Hepatocyte (in vitro differentiated cells): ENCODE data around the gene C4A. TPM values are rescaled to one million over a fixed set of nuclear protein-coding genes. Genes with fewer than 3 reads are reported as not detected.
A peak's percentile ranks its signal among the peaks of the same experiment; 100 is the strongest.

Experiments used
- DNase-seq: peaks from one replicate; pipeline ENCODE4 v3.0.0-alpha.2; 2016; ENCODE audit warnings: low spot score
- H2AFZ ChIP-seq: fragments of 200-600 bp; sonication (generic); 2 replicates; pipeline ENCODE4 v1.6.0; 2016; ENCODE audit warnings: antibody characterized with exemption, mild to moderate bottlenecking
- H3K27ac ChIP-seq: fragments of 200-600 bp; sonication (generic); 2 replicates; pipeline ENCODE4 v1.5.1; 2016; ENCODE audit warnings: mild to moderate bottlenecking
- H3K27me3 ChIP-seq: fragments of 200-600 bp; sonication (generic); 2 replicates; pipeline ENCODE4 v1.6.1; 2016
- H3K36me3 ChIP-seq: fragments of 200-600 bp; sonication (generic); replicated peaks from 2 replicates; pipeline ENCODE4 v1.5.1; 2016; ENCODE audit warnings: low read depth; ENCODE audit not compliant: insufficient read depth
- H3K4me1 ChIP-seq: fragments of 200-600 bp; sonication (generic); 2 replicates; pipeline ENCODE4 v1.5.1; 2016; ENCODE audit warnings: mild to moderate bottlenecking, moderate library complexity; ENCODE audit not compliant: insufficient read depth
- H3K4me2 ChIP-seq: fragments of 200-600 bp; sonication (generic); 2 replicates; pipeline ENCODE4 v1.6.0; 2016
- H3K4me3 ChIP-seq: fragments of 200-600 bp; sonication (generic); 2 replicates; pipeline ENCODE4 v1.5.1; 2016; ENCODE audit warnings: mild to moderate bottlenecking
- H3K79me2 ChIP-seq: fragments of 200-600 bp; sonication (generic); 2 replicates; pipeline ENCODE4 v1.6.0; 2017; ENCODE audit warnings: mild to moderate bottlenecking
- H3K9me2 ChIP-seq: fragments of 200-600 bp; sonication (generic); replicated peaks from 2 replicates; pipeline ENCODE4 v1.6.0; 2017; ENCODE audit warnings: mild to moderate bottlenecking; ENCODE audit not compliant: insufficient read depth
- H3K9me3 ChIP-seq: fragments of 200-600 bp; sonication (generic); 2 replicates; pipeline ENCODE4 v1.5.1; 2016; ENCODE audit warnings: low read depth, mild to moderate bottlenecking
- H4K20me1 ChIP-seq: fragments of 200-600 bp; sonication (generic); 2 replicates; pipeline ENCODE4 v1.6.0; 2016; ENCODE audit warnings: mild to moderate bottlenecking; ENCODE audit not compliant: insufficient read depth, poor library complexity, severe bottlenecking
- EZH2 ChIP-seq: fragments of 200-600 bp; sonication (generic); IDR thresholded peaks from 2 replicates; pipeline ENCODE4 v1.6.1; 2016; ENCODE audit warnings: antibody characterized with exemption, mild to moderate bottlenecking, borderline replicate concordance
- EZH2phosphoT487 ChIP-seq: fragments of 200-600 bp; sonication (generic); IDR thresholded peaks from one replicate; pipeline ENCODE4 v1.6.1; 2018; ENCODE audit warnings: antibody characterized with exemption, mild to moderate bottlenecking, low read depth, moderate library complexity; ENCODE audit not compliant: unreplicated experiment, severe bottlenecking
- WGBS: methylation state at CpG from one replicate; pipeline ENCODE4 v1.1.6; 2016; ENCODE audit warnings: low lambda C conversion rate; ENCODE audit errors: missing lambda C conversion rate; 5-methylcytosine and 5-hydroxymethylcytosine counted together
- polyA plus RNA-seq: library from polyadenylated mRNA; unstranded; fragments of >200 nt; fragmentation: Nextera tagmentation; extraction: Ambion mirVana; gene quantifications from 2 replicates; pipeline ENCODE4 v1.2.1, GENCODE V29; 2016
- total RNA-seq: library from RNA; depleted of rRNA; stranded (reverse); fragments of >200 nt; gene quantifications from 2 replicates; pipeline ENCODE4 v1.2.3, GENCODE V29; 2014
- TF ChIP-seq, protein P1 (sequence below): fragments of 200-600 bp; sonication (generic); IDR thresholded peaks from 2 replicates; pipeline ENCODE4 v1.5.1; 2016; ENCODE audit warnings: antibody characterized with exemption, mild to moderate bottlenecking; ENCODE audit not compliant: poor library complexity

The C4A gene
- total and polyA plus RNA-seq, 2 experiments from 2014 or later, result 66.8 to 74.4 TPM

DNA sequence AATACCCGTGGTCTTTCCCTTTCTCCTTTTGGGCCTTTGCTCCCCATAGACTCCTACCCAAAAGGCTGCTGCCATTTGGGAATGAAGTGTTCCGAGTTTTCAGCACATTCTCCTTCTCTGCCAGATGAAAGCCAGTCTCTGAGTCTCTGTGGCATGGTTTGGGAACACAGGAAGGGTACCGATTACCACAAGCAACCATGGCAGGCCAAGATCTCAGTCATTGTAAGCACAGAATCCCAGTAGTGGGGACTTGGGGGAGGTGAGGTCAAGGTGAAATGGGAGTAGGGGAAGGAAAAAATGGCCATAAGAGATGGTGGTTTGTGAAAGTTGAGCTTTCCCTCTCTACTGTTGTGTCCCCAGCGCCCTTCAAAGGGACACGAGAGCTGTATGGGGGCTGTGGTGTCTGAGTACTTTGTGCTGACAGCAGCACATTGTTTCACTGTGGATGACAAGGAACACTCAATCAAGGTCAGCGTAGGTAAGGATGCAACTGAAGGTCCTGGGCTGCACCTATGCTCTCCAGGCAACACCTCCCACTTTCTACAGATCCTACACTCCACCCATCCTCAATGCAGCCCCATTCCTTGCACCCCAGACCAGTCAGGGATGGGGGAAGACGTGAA, 31.8 kb upstream of the C4A start:
- WGBS, result 91% methylated on average over 7 of the region's 7 CpGs
- Histone ChIP-seq H2AFZ (no peak overlapping the region), H3K4me3 (no peak overlapping the region), H3K36me3 (no peaks in the 10 kb centered on the region), H3K27ac (peak overlapping the region; percentile 27), H3K27me3 (no peaks in the 10 kb centered on the region), H4K20me1 (no peaks in the 10 kb centered on the region), H3K79me2 (peaks cover 4% of the 10 kb centered on the region), H3K4me2 (no peak overlapping the region), H3K4me1 (peaks cover 10% of the 10 kb centered on the region), H3K9me3 (no peaks in the 10 kb centered on the region), H3K9me2 (no peaks in the 10 kb centered on the region)
- TF ChIP-seq EZH2phosphoT487, result no peak
- no peak for TF ChIP-seq EZH2
- TF ChIP-seq, protein P1, sequence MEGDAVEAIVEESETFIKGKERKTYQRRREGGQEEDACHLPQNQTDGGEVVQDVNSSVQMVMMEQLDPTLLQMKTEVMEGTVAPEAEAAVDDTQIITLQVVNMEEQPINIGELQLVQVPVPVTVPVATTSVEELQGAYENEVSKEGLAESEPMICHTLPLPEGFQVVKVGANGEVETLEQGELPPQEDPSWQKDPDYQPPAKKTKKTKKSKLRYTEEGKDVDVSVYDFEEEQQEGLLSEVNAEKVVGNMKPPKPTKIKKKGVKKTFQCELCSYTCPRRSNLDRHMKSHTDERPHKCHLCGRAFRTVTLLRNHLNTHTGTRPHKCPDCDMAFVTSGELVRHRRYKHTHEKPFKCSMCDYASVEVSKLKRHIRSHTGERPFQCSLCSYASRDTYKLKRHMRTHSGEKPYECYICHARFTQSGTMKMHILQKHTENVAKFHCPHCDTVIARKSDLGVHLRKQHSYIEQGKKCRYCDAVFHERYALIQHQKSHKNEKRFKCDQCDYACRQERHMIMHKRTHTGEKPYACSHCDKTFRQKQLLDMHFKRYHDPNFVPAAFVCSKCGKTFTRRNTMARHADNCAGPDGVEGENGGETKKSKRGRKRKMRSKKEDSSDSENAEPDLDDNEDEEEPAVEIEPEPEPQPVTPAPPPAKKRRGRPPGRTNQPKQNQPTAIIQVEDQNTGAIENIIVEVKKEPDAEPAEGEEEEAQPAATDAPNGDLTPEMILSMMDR, result no peak
- DNase-seq, result no peak

DNA sequence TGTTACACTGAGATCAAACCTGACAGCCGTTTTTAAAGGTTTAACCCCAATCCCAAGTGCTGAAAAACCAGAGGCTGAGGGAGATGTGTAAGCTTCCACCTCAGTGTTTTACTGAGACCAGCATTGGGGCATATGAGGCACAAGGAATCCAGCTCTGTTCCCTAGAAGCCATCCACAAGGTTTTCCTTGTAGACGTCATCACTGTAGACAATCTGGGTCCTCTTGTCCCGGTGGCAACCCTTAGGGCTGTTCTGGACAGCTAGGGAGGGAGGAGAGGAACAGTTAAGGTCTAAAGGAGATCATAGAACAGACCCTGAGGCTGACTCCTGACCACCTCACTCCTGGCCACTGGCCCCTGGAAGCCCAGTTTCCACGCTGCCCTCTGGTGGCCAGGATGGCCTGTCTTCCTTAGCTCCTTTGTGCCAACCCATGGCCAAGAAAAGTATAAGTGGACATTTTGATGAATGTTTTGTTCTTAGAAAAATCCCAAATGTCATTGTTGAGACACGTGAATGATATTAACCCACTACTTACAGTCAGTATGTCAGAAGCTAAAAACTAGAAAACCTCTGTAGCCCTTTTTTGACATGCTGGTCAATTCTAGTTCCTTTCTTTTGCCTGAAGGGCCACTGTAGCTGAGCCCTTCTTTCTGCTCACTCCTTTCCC, 29.6 kb upstream of the C4A start:
- H3K27me3 ChIP-seq, result no peaks in the 10 kb centered on the region
- TF ChIP-seq EZH2 (no peak), EZH2phosphoT487 (no peak)
- TF ChIP-seq, protein P1, result peak; percentile 75
- no peak overlapping the region for H3K4me2 ChIP-seq
- H3K4me3 ChIP-seq, result no peak overlapping the region
- no peaks in the 10 kb centered on the region for H3K9me3 ChIP-seq
- 71% methylated on average over 5 of the region's 5 CpGs for WGBS
- H2AFZ ChIP-seq, result no peak overlapping the region
- H4K20me1 ChIP-seq, result no peaks in the 10 kb centered on the region
- no peaks in the 10 kb centered on the region for H3K4me1 ChIP-seq
- H3K9me2 ChIP-seq, result no peaks in the 10 kb centered on the region
- peaks cover 9% of the 10 kb centered on the region for H3K79me2 ChIP-seq
- peak overlapping the region; percentile 20 for H3K27ac ChIP-seq
- peak; percentile 82 for DNase-seq
- no peaks in the 10 kb centered on the region for H3K36me3 ChIP-seq

DNA sequence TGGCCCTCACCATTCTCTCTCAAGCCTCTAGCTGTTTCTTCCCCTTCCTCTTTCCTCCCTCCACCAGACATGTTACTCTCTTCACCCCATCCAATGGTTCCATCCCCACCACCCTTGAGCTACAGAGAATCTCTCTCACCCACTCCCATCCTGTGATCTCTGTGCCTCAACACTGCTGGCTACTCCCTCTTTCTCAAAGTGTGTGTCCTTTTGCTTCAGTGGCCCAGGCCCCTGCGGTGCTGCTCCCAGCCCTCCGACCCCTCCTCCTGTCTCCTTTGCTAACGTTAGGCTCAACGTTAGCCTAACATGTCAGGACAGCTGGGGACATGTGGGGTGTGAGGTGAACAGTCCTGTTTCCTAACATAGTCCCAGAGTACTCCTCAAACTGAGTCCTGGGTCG, 29.0 kb upstream of the C4A start:
- WGBS, result 86% methylated on average over 5 of the region's 5 CpGs
- no peak for DNase-seq
- Histone ChIP-seq H3K4me1 (peaks cover 3% of the 10 kb centered on the region), H3K4me3 (no peak overlapping the region), H3K27me3 (no peaks in the 10 kb centered on the region), H3K27ac (no peak overlapping the region), H3K4me2 (no peak overlapping the region), H3K9me3 (no peaks in the 10 kb centered on the region), H3K79me2 (peaks cover 12% of the 10 kb centered on the region), H4K20me1 (no peaks in the 10 kb centered on the region), H3K9me2 (no peaks in the 10 kb centered on the region), H2AFZ (no peak overlapping the region), H3K36me3 (no peaks in the 10 kb centered on the region)
- TF ChIP-seq EZH2 (no peak), EZH2phosphoT487 (no peak)
- TF ChIP-seq, protein P1, result no peak
